GM19193 (cell line): ENCODE data around the gene FIP1L1.

Experiments used
- POLR2A ChIP-seq: IDR thresholded peaks from 4 replicates; pipeline ENCODE4 v1.6.1; 2011; ENCODE audit not compliant: insufficient read depth, insufficient read length; ENCODE audit errors: extremely low read depth

FIP1L1 gene

DNA sequence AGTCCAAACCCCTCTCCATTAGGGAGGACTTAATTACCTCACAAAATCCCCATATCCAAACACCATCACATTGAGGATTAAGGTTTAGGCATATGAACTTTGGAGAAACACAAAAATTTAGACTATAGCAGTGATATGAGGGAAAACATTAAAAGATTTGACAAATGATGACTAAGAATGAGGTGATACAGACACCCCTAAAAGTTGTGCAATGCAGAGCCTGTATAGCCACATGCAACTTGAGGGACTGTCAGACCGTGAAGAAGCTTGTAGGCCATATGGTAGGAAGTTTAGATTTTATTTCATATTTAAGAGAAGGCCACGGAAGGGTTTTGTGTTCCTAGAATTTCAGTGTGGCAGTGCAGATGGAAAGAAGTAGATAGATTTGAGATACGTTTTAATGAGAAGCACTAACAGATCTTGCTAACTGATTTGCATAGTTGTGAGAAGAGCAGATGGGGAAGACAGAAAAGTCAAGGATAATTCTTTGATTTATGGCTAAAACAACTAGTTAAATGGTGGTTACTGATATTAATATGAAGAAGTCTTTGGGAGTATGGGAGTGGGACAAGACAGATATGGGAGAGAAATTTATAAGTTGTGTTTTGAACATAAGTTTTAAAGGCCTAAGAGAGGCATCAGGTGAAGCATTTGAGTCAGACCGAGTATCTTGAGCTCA is 5.5 kb upstream of the FIP1L1 start:
- TF ChIP-seq POLR2A: no peak

GRCh38 chr4:53374777-53375258 is 2.6 kb upstream of the FIP1L1 start:
- TF ChIP-seq POLR2A: no peak

DNA sequence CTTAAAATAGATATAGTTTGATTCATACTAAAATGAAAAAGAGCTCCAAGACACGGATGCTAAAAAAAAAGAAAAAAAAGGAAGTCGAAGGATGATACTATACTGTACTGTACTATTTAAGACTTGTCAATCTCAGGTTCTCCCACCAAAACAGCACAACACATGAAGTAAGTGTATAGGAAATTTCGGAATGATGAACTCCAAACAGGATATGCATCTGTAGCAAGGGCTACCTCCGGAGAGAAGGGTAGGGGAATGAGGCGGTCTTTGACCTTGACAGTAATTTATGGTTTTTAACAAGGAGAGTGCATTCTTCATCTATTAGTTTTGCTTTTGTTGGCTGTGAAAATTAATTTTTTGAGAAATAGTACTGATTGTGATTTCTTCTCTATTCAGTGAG is 541 bp upstream of the FIP1L1 start:
- TF ChIP-seq POLR2A: no peak

- TF ChIP-seq POLR2A: no peak
These were observed 686 bp downstream of the FIP1L1 start for GRCh38 chr4:53378171-53378482.

DNA sequence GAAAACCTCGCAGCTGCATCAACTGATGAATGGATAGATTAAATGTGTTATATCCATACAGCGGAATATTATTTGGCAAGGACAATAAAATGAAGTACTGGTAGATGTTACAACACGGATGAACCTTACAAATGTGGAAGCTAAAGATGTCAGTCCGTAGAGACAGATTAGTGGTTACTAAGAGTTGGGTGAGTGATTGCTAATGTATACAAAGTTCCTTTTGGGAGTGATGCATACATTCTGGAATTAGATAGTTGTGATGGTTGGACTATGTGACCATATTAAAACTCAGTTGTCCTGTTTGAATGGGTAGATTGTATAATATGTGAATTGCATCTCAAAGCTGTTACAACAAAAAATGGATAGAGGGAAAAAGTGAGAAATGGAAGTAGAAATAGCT is 2.8 kb downstream of the FIP1L1 start:
- TF ChIP-seq POLR2A: no peak

- no peak for TF ChIP-seq POLR2A
These were observed 41.8 kb downstream of the FIP1L1 start for GRCh38 chr4:53419208-53419607.

- TF ChIP-seq POLR2A: no peak
These were observed 44.4 kb downstream of the FIP1L1 start for GRCh38 chr4:53421791-53422190.

- no peak for TF ChIP-seq POLR2A
These were observed 44.9 kb downstream of the FIP1L1 start for GRCh38 chr4:53422367-53422766.

DNA sequence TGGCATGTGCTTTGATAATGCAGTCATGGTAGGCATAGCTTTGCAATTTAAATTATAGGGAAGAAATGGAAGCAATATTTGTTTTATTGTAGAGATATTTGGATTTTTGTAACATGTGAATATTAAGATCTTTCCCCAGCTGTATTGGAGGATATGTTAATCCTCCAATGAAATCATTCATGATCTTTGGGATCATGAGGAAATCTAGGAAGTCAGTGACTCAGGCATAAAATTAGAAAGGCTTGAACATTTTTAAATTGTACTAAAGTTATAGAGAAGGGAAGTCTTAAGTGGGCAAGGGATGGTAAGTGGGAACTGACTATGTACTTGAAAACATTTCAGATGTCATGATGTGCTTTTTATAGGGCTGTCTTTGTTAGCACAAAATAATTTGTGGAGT is 46.8 kb downstream of the FIP1L1 start:
- TF ChIP-seq POLR2A: no peak

GRCh38 chr4:53427366-53427765 is 49.9 kb downstream of the FIP1L1 start:
- TF ChIP-seq POLR2A: no peak

GRCh38 chr4:53431052-53431451 is 53.6 kb downstream of the FIP1L1 start:
- TF ChIP-seq POLR2A: no peak

DNA sequence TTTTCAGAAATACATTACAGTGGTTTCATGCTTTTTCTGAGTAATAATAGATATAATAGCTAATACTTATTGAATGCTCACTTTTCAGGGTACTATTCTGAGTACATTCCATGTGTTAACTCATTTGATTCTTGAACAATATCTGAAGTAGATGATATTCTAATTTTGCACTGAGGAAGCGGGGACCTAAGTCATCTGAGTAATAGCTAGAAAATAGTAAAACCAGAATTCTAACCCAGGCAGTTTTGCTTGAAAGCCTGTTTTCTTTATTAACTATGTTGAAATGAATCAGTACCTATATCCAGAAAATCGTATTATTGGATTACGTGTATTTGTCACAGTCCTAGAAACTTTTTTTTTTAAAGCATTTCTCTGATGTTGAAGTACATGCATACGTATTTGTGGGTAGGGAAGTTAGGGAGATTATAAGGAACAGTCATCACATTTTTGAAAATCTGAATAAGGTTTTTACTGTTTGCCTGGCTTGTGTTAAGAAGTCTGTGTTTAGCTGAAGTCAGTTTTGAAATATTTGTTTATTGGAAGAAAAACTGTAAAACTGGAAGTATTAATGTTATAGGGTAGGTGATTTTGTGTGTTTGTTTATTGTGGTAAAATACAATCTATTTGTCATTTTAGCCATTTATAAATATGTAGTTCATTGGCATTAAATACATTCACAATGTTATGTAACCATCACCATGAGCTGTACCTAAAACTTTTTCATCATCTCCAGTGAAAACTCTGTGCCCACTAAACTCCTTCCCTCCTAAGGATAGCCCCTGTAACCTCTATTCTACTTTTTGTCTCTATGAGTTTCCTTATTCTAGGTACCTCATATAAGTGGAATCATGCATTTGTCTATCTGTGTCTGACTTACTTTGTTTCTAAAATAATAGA is 55.3 kb downstream of the FIP1L1 start:
- no peak for TF ChIP-seq POLR2A

GRCh38 chr4:53436251-53436650 is 58.8 kb downstream of the FIP1L1 start:
- no peak for TF ChIP-seq POLR2A

DNA sequence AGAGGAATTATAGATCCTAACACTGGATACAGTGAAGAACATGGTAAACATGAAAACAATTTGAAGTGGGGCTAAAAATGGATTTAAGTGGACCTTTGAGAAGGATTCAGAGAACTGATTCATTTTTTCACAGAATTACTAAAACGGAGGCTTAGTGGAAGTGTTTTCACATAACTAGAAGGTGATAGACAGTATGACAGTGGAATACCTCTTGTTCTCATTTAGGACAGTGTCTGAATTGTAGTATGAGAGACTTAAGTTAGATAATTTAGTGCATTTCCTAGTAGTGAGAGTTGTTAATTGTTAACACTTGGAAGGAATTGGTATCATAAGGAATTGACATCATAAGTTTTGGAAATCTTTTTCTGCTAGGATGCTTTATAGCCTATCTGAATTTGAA is 64.1 kb downstream of the FIP1L1 start:
- TF ChIP-seq POLR2A: no peak

DNA sequence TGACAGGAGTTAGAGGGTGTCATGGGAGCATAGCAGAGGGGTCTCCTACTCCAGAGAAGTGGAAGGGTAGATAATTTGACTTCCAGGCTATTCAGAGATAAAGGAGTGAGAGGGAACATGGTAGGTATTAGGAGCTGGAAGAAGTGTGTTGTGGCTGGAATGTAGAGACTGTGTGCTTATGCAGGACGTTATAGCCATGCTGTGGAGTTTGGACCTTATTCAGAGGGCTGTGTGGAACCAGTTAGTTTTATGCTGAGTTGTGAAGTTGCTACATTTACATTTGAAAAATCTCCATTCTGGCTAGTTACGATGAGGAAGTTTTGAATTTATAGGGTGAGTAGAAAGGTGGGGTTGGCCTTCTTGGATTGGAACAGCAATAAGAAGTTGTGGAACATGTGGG is 67.5 kb downstream of the FIP1L1 start:
- no peak for TF ChIP-seq POLR2A

DNA sequence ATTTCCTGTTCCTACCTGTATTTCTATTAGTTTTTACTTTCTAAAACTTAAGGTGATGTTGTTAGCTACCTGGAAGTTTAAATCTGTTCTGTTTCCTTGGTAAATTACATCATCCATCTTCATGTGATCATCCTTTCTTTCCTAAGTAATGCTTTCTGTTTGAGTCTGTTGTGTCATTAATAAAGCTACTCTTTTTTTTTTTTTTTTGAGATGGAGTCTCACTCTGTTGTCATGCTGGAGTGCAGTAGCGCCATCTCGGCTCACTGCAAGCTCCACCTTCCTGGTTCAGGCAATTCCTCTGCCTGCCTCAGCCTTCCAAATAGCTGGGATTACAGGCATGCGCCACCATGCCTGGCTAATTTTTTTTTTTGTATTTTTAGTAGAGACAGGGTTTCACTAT is 73.3 kb downstream of the FIP1L1 start:
- TF ChIP-seq POLR2A: no peak
